ENCODE results near the gene ATP2A2. TPM values are rescaled to one million over a fixed set of nuclear protein-coding genes. Genes with fewer than 3 reads are reported as not detected.

ATP2A2 gene
- total RNA-seq, 2 experiments from 2014 or later: 144 to 193 TPM

DNA sequence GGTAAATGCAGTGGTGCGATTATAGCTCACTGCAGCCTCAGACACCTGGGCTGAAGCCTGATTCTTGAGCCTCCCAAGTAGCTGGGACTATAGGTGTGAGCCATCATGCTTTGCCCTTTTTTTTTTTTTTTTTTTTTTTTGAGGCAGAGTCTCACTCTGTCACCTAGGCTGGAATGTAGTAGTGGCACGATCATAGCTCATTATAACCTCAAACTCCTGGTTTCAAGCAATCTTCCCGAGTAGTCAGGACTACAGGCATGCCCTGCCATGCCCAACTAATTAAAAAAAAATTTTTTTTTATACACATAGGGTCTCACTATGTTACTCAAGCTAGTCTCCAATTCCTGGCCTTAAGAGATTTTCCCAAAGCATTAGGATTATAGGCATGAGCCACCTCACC lies 6.9 kb downstream of the ATP2A2 start:
- DNase-seq: no peak
- Mint-ChIP-seq H3K9me3 (ENCODE audit: low read depth) (no peaks in the 10 kb centered on the region), H3K4me1 (peaks cover 60% of the 10 kb centered on the region), H3K36me3 (peaks cover 73% of the 10 kb centered on the region), H3K27ac (no peak overlapping the region), H3K27me3 (no peaks in the 10 kb centered on the region), H3K4me3 (no peak overlapping the region)
- CTCF ChIA-PET: no interaction called here
- ATAC-seq: no peak

DNA sequence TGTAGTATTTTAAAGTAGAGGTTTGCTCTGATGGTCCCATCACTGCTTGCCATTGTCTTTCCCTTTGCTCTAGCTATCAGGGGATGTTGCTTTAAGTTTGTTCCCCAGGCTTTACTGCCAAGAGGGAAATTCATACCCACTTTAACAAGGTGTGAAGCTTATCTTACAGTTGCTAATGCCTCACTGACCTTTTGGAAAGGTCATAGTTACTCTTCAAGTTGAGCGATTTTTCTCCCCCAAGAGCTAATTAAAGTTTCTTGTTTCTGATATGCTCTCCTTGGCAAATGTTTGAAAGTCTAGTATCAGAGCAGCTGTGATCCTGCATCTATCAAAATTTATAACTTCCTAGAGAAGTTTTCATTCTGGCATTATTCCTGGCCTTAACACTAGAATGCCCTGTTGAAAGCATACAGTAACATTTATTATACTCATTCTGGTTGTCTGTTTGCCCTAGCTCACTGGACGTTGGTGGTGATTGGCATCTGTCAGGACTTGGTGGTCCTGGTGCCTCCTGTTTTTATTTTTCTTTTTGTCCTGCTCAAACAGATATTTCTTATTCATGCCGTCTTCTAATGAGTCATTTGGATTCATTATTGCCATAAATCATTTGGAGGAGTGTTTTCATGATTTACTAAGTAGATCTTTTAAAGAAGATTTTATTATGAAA lies 8.1 kb downstream of the ATP2A2 start:
- Mint-ChIP-seq H3K9me3 (ENCODE audit: low read depth) (no peaks in the 10 kb centered on the region), H3K4me1 (peaks cover 48% of the 10 kb centered on the region), H3K27ac (peak overlapping the region; percentile 47), H3K27me3 (no peaks in the 10 kb centered on the region), H3K4me3 (no peak overlapping the region), H3K36me3 (peaks cover 66% of the 10 kb centered on the region)
- ATAC-seq (no peak), DNase-seq (no peak)
- CTCF ChIA-PET: interaction anchor here (0.6 to 1.4 kb wide), 4 partner anchors 35 to 444 kb away, joined by 3 to 4 read pairs (median 3); no protein-coding TSS in a partner anchor

DNA sequence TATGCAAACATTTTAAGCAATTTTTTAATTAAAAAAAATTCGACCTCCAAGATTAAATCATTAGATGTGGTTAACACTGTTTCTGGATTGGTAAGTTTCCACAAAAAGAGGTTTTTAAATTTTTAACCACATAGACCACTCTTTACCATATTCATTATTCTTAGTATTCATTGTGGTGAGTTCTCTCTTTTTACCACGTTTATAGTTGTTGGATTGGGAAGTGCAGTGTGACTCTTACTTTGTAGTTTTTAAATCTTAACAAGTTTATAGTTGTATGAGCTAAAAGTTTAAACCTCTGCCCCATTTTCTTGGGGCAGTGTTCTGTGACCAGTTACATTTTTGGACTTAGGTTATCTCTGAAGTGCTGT lies 8.6 kb downstream of the ATP2A2 start:
- H3K4me3 Mint-ChIP-seq: no peak overlapping the region
- ATAC-seq (no peak), DNase-seq (no peak)
- H3K36me3 Mint-ChIP-seq: peaks cover 64% of the 10 kb centered on the region
- peaks cover 45% of the 10 kb centered on the region for H3K4me1 Mint-ChIP-seq
- CTCF ChIA-PET: interaction anchor here (0.9 to 1.4 kb wide), 3 partner anchors 35 to 445 kb away, joined by 3 to 4 read pairs (median 3); no protein-coding TSS in a partner anchor
- peak overlapping the region; percentile 32 for H3K27ac Mint-ChIP-seq
- no peaks in the 10 kb centered on the region for H3K27me3 Mint-ChIP-seq
- no peaks in the 10 kb centered on the region for H3K9me3 Mint-ChIP-seq (ENCODE audit: low read depth)

- Mint-ChIP-seq H3K9me3 (ENCODE audit: low read depth) (no peaks in the 10 kb centered on the region), H3K4me3 (no peak overlapping the region), H3K36me3 (peaks cover 56% of the 10 kb centered on the region), H3K27me3 (no peaks in the 10 kb centered on the region), H3K27ac (peak overlapping the region; percentile 66), H3K4me1 (peaks cover 47% of the 10 kb centered on the region)
- DNase-seq (peak; percentile 40), ATAC-seq (peak; percentile 56)
- CTCF ChIA-PET: interaction anchor here (1.2 kb wide), 1 partner anchor 130 kb away, joined by 3 read pairs; no protein-coding TSS in a partner anchor
These were observed 20.2 kb downstream of the ATP2A2 start for GRCh38 chr12:110301065-110301806.

DNA sequence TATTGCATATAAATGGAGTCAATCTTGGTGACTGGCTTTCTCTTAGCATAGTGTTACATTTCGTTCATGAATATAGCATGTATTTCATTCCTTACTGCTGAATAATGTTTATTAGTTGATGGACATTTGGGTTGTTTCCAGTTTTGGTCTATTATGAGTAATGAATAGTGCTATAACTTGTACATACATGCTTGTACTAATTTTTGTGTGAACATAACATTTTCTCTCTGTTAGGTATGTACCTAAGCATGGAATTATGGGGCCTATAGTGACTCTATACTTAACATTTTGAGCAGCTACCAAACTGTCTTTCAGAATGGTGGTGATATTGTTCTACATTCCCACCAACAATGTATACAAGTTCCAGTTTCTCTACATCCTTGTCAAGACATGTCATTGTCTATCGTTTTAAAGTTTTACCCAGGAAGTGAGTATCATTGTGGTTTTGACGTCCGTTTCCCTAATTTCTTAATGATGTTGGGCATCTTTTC lies 23.1 kb downstream of the ATP2A2 start:
- DNase-seq (no peak), ATAC-seq (no peak)
- H3K9me3 Mint-ChIP-seq (ENCODE audit: low read depth): no peaks in the 10 kb centered on the region
- peaks cover 59% of the 10 kb centered on the region for H3K4me1 Mint-ChIP-seq
- CTCF ChIA-PET: no interaction called here
- peaks cover 59% of the 10 kb centered on the region for H3K36me3 Mint-ChIP-seq
- no peaks in the 10 kb centered on the region for H3K27me3 Mint-ChIP-seq
- peak overlapping the region; percentile 52 for H3K27ac Mint-ChIP-seq
- no peak overlapping the region for H3K4me3 Mint-ChIP-seq

DNA sequence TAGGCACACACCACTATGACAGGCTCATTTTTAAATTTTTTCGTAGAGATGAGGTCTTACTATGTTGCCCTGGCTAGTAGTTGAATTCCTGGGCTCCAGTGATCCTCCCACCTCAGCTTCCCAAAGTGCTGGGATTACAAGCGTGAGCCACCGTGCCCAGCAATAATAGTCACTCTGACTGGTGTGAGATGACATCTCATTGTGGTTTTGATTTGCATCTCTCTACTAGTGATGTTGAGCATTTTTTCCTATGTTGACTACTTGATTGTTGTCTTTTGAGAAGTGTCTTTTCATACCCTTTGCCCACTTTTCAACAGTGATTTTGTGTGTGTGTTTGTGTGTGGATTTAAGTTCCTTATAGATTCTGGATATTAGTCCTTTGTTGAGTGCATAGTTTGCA lies 26.3 kb downstream of the ATP2A2 start:
- Mint-ChIP-seq H3K4me3 (no peak overlapping the region), H3K4me1 (peaks cover 59% of the 10 kb centered on the region), H3K9me3 (ENCODE audit: low read depth) (no peaks in the 10 kb centered on the region), H3K36me3 (peaks cover 59% of the 10 kb centered on the region), H3K27me3 (no peaks in the 10 kb centered on the region), H3K27ac (peak overlapping the region; percentile 61)
- DNase-seq (no peak), ATAC-seq (peak; percentile 57)
- CTCF ChIA-PET: interaction anchor here (1.2 kb wide), 1 partner anchor 23 kb away, joined by 3 read pairs; no protein-coding TSS in a partner anchor

- Mint-ChIP-seq H3K27ac (peak overlapping the region; percentile 40), H3K27me3 (no peaks in the 10 kb centered on the region), H3K36me3 (peaks cover 53% of the 10 kb centered on the region), H3K4me3 (no peak overlapping the region), H3K4me1 (peaks cover 67% of the 10 kb centered on the region), H3K9me3 (ENCODE audit: low read depth) (no peaks in the 10 kb centered on the region)
- CTCF ChIA-PET: no interaction called here
- no peak for ATAC-seq
- DNase-seq: no peak
These were observed 29.7 kb downstream of the ATP2A2 start for GRCh38 chr12:110310763-110311162.

DNA sequence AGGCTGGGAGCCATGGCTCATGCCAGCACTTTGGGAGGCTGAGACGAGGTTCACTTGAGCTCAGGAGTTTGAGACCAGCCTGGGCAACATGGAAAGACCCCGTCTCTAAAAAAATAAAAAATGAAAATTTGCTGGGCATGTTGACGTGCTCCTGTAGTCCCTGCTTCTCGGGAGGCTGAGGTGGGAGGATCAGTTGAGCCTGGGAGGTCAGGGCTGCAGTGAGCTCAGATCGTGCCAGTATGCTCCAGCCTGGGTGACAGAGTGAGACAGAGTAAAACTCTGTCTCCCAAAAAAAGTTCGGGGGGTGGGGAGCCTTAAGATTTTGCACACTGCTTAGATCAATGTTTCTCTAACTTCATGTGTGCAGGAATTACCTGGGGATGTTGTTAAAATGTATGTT lies 30.9 kb downstream of the ATP2A2 start:
- Mint-ChIP-seq H3K27me3 (no peaks in the 10 kb centered on the region), H3K4me1 (peaks cover 69% of the 10 kb centered on the region), H3K27ac (peak overlapping the region; percentile 69), H3K4me3 (no peak overlapping the region), H3K36me3 (peaks cover 51% of the 10 kb centered on the region), H3K9me3 (ENCODE audit: low read depth) (no peaks in the 10 kb centered on the region)
- CTCF ChIA-PET: no interaction called here
- ATAC-seq: no peak
- no peak for DNase-seq

DNA sequence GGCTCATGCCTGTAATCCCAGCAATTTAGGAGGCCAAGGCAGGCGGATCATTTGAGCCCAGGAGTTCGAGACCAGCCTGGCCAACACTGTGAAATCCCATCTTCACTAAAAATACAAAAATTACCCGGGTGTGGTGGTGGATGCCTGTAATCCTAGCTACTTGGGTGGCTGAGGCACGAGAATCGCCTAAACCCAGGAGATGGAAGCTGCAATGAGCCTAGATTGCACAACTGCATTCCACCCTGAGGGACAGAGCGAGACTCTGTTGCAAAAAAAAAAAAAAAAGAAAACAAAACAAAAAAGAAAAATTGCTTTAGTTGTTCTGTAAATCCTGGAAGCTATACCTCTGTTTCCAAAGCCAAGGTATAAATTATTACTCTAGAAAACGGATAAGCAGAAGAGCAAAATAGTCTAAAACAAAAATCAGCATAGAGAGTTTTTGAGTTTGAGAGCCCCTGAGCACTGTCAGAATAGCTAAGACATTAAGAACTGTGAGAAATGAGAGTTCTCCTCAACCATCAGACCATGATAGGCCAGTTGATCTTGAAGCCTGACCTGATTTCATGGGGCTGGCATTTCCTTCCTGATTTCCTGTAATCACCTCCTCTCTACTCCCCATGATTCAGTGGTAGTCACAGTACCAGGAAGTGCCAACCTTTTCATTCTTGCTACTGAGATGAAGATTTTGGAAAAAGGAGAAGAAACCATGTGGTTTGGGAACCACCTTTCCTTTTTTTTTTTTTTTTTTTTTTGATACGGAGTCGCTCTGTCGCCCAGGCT lies 31.7 kb downstream of the ATP2A2 start:
- H3K27ac Mint-ChIP-seq: peak overlapping the region; percentile 69
- peak; percentile 56 for ATAC-seq
- peaks cover 61% of the 10 kb centered on the region for H3K4me1 Mint-ChIP-seq
- CTCF ChIA-PET: interaction anchor here (0.6 to 1.1 kb wide), 7 partner anchors 19 to 1558 kb away, joined by 3 to 4 read pairs (median 3); partner anchors contain the start of gene ARPC3
- no peaks in the 10 kb centered on the region for H3K9me3 Mint-ChIP-seq (ENCODE audit: low read depth)
- no peak for DNase-seq
- H3K36me3 Mint-ChIP-seq: peaks cover 48% of the 10 kb centered on the region
- H3K27me3 Mint-ChIP-seq: no peaks in the 10 kb centered on the region
- no peak overlapping the region for H3K4me3 Mint-ChIP-seq

DNA sequence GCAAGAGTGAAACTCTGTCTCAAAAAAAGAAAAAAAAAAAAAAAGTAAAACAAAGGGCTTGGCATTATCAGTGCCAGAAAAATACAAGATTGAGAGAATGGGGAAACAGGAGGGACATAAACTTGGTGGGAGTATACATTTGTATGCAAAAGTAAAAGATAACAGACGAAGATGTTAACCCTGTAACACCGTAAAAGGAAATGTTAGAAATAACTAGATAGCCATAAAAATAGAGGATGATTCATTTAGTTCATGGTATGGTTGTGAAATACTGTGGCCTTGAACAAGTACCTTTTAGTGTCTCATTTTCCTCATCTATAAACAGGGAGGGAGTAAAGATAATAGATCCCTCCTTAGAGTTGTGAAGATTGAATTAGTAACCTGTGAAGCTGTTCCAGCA lies 33.3 kb downstream of the ATP2A2 start:
- no peaks in the 10 kb centered on the region for H3K9me3 Mint-ChIP-seq (ENCODE audit: low read depth)
- H3K27ac Mint-ChIP-seq: peak overlapping the region; percentile 73
- DNase-seq (no peak), ATAC-seq (peak; percentile 69)
- CTCF ChIA-PET: no interaction called here
- peaks cover 52% of the 10 kb centered on the region for H3K4me1 Mint-ChIP-seq
- peak overlapping the region; percentile 21 for H3K4me3 Mint-ChIP-seq
- no peaks in the 10 kb centered on the region for H3K27me3 Mint-ChIP-seq
- H3K36me3 Mint-ChIP-seq: peaks cover 44% of the 10 kb centered on the region

GRCh38 chr12:110316861-110317260 lies 35.8 kb downstream of the ATP2A2 start:
- peak overlapping the region; percentile 77 for H3K27ac Mint-ChIP-seq
- CTCF ChIA-PET: interaction anchor here (0.8 to 1.2 kb wide), 2 partner anchors 10 to 114 kb away, joined by 3 to 5 read pairs; no protein-coding TSS in a partner anchor
- H3K4me3 Mint-ChIP-seq: no peak overlapping the region

GRCh38 chr12:110317911-110318310 lies 36.9 kb downstream of the ATP2A2 start:
- CTCF ChIA-PET: interaction anchor here (0.7 to 1.2 kb wide), 3 partner anchors 9 to 283 kb away, joined by 3 to 4 read pairs (median 3); no protein-coding TSS in a partner anchor
- no peak for ATAC-seq
- no peaks in the 10 kb centered on the region for H3K27me3 Mint-ChIP-seq
- H3K9me3 Mint-ChIP-seq (ENCODE audit: low read depth): no peaks in the 10 kb centered on the region
- H3K36me3 Mint-ChIP-seq: peaks cover 35% of the 10 kb centered on the region
- no peak overlapping the region for H3K27ac Mint-ChIP-seq
- H3K4me3 Mint-ChIP-seq: no peak overlapping the region
- DNase-seq: no peak
- H3K4me1 Mint-ChIP-seq: peaks cover 42% of the 10 kb centered on the region

More at GRCh38 chr12:110316861-110317260, 35.8 kb downstream of the ATP2A2 start:
- H3K4me1 Mint-ChIP-seq: peaks cover 46% of the 10 kb centered on the region
- H3K27me3 Mint-ChIP-seq: no peaks in the 10 kb centered on the region
- DNase-seq (no peak), ATAC-seq (no peak)
- peaks cover 38% of the 10 kb centered on the region for H3K36me3 Mint-ChIP-seq
- H3K9me3 Mint-ChIP-seq (ENCODE audit: low read depth): no peaks in the 10 kb centered on the region

DNA sequence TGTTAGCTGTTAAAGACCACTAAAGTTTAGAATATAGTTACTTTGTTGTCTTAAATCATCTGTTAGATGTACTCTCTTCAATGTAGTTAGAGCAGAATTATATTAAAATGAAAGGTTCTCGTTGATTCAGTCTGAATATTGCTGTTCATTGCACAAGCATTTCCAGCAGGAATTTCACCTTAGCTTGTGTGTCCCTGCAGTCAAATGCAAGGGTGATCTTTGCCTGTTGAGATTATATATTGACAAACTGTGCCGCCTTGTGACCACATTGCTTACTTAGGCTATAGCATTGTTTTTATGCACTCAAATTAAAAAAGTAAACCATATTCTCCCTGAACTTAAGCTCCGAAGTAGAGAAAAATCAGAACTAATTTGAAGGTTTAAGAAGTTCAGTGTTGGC lies 39.5 kb downstream of the ATP2A2 start:
- H3K36me3 Mint-ChIP-seq: peaks cover 26% of the 10 kb centered on the region
- no peak overlapping the region for H3K27ac Mint-ChIP-seq
- DNase-seq (no peak), ATAC-seq (no peak)
- CTCF ChIA-PET: no interaction called here
- H3K9me3 Mint-ChIP-seq (ENCODE audit: low read depth): no peaks in the 10 kb centered on the region
- no peak overlapping the region for H3K4me3 Mint-ChIP-seq
- peaks cover 23% of the 10 kb centered on the region for H3K4me1 Mint-ChIP-seq
- no peaks in the 10 kb centered on the region for H3K27me3 Mint-ChIP-seq

Data from activated CD8-positive, alpha-beta memory T cell treated with anti-CD3 and anti-CD28 coated beads, Interleukin-2, amount 10 ng/mL, durations not matched to agents 7 days and 5 days (primary cell).